RWPE1 (cell line): ENCODE data around the gene H2BW1.
"Not testable (repeated sequence)": the region's sequence is repeated elsewhere in the genome, so short reads cannot be mapped to it uniquely, and the experiment has no call there.

Experiments used
- CTCF ChIA-PET: fragments of 350-600 bp; sonication (Branson Sonifier 250); formaldehyde crosslinking; extraction: SDS; loops from one replicate; lab custom pipeline; 2021; lab: Yijun Ruan, JAX
- POLR2A ChIA-PET: fragments of 400-600 bp; formaldehyde crosslinking; extraction: SDS; loops from one replicate; lab custom pipeline; 2020; ENCODE audit warnings: antibody characterized with exemption; ENCODE audit not compliant: low non-redundant PET; lab: Yijun Ruan, JAX
- DNase-seq: peaks from one replicate; pipeline ENCODE4 v3.0.0; 2012; ENCODE audit warnings: low spot score
- H3K27ac ChIP-seq: fragments of 450-650 bp; 2 replicates; pipeline ENCODE4 v1.5.1; 2017
- TF ChIP-seq, protein P1 (sequence below): fragments of 450-650 bp; conservative IDR thresholded peaks from 2 replicates; pipeline ENCODE4 v1.5.1; 2017; ENCODE audit warnings: low read depth, mild to moderate bottlenecking

H2BW1 gene, protein sequence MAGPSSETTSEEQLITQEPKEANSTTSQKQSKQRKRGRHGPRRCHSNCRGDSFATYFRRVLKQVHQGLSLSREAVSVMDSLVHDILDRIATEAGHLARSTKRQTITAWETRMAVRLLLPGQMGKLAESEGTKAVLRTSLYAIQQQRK

DNA sequence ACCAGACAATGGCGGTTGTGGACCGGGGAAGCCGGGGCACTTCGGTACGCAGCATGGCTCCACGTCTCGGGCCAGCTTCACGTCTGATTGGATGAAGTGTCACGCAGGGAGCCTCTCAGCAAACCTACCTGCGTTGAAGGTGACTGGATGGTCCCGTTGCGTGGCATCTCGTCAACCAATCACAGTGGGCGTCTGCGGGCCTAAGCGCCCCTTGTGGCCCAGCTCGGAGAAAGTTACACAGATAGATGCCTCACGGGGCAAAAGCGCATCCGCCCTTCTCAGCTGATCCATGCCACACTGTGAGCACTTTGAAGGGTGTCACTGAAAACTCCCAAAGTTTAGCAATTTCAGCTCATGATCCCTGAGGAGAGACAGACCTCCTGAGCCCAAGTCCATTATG lies at the start of gene H2BW1:
Gene H2BW1, minus strand, starts transcription at position 103 of the 400 bp plus-strand sequence. CDS start 132 bp downstream, outside the sequence.
- TF ChIP-seq, protein P1, sequence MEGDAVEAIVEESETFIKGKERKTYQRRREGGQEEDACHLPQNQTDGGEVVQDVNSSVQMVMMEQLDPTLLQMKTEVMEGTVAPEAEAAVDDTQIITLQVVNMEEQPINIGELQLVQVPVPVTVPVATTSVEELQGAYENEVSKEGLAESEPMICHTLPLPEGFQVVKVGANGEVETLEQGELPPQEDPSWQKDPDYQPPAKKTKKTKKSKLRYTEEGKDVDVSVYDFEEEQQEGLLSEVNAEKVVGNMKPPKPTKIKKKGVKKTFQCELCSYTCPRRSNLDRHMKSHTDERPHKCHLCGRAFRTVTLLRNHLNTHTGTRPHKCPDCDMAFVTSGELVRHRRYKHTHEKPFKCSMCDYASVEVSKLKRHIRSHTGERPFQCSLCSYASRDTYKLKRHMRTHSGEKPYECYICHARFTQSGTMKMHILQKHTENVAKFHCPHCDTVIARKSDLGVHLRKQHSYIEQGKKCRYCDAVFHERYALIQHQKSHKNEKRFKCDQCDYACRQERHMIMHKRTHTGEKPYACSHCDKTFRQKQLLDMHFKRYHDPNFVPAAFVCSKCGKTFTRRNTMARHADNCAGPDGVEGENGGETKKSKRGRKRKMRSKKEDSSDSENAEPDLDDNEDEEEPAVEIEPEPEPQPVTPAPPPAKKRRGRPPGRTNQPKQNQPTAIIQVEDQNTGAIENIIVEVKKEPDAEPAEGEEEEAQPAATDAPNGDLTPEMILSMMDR: no peak
- DNase-seq: no peak
- ChIA-PET POLR2A (no interaction called here), CTCF (no interaction called here)
- H3K27ac ChIP-seq: no peak within 1 kb of the TSS

DNA sequence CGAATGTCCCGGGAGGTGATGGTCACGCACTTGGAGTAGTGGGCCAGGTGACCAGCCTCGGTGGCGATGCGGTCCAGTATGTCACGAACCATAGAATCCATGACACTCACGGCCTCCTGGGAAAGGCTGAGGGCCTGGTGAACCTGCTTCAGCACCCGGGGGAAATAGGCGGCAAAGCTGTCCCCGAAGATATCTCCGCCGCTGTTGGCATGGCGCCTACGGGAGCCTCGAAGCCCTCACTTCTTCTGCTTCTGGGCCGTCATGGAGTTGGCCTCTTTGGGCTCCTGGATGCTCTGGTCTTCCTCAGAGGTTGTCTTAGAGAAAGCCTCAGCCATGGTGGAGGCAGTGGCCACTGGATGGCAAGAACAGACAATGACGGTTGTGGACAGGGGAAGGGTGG lies 49.1 kb upstream of the H2BW1 start:
- DNase-seq, H3K27ac ChIP-seq, CTCF ChIA-PET, POLR2A ChIA-PET: not testable (repeated sequence)

DNA sequence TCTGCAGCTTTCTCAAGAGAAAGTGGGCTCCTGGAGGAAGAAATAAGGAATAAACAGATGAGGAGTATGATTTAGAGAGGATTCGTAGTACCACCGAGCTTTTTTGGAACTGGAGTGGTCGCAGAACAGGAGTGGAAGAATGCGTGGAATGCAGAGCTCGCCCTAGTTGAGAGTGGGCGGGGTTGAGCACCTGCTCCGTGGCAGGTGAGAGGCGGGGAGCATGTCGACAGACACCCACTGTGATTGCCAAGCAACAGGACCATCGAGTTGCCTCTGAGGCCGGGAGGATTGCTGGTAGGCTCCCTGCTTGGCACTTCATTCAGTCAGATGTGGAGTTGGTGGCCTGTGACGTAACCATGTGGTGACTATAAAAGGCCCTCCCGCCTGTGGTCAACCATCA lies 41.4 kb upstream of the H2BW1 start:
- CTCF ChIA-PET, POLR2A ChIA-PET: not testable (repeated sequence)

DNA sequence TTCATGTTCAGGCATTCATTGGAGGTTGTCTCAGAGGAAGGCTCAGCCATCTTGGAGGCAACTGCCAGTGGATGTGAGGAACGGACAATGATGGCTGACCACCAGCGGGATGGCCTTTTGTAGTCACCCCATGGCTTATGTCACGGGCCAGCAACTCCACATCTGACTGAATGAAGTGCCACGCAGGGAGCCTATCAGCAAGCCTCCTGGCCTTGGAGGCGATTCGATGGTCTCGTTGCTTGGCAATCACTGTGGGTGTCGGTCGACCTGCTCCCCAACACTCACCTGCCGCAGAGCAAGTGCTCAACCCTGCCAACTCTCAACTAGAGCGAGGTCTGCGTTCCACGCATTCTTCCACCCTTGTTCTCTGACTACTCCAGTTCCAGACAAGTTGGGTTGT lies 33.7 kb upstream of the H2BW1 start:
- TF ChIP-seq, protein P1: no peak
- CTCF ChIA-PET: no interaction called here
- POLR2A ChIA-PET: no interaction called here
- no peak for DNase-seq
- no peak overlapping the region for H3K27ac ChIP-seq

More for the DNA sequence above, 41.4 kb upstream of the H2BW1 start:
- not testable (repeated sequence) for H3K27ac ChIP-seq, DNase-seq

DNA sequence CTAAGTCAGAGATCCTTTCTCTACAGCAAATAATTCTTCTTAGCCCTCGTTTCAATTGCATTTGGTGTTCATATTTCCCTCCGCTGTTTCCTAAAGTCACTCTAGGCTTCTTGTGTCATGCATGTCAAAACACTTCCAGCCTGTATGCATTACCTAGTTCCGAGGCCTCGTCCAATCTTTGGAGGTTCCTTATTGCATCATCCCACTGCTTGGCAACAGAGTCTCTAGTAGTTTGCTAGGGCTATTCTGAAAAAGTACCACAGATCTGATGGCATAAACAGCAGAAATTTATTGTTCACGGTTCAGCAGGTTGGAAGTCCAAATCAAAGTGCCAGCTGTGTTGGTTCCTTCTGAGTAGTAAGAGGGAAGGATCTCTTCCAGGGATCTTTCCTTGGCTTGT lies 32.1 kb upstream of the H2BW1 start:
- TF ChIP-seq, protein P1: no peak
- ChIA-PET CTCF (no interaction called here), POLR2A (no interaction called here)
- no peak overlapping the region for H3K27ac ChIP-seq
- DNase-seq: no peak

DNA sequence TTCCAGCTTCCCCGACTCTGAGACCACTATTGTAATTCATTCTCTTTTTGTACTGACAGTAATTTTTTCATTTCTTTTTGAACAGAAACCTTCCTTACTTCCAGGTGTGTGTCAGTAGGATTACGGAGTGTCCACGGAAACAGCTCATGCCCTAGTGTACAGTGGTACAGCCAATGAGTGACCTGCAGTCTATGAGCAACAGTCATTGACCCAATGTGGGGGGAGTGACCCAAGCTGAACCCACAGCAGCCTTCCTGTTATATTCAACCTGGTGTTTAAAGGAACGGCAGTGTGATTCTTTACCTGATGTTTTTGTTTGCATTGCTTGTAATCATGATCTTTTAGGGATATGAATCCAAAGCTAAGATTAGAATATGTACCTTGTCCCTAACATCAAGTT lies 27.5 kb upstream of the H2BW1 start:
- ChIA-PET CTCF (no interaction called here), POLR2A (no interaction called here)
- H3K27ac ChIP-seq: no peak overlapping the region
- TF ChIP-seq, protein P1: no peak
- no peak for DNase-seq

DNA sequence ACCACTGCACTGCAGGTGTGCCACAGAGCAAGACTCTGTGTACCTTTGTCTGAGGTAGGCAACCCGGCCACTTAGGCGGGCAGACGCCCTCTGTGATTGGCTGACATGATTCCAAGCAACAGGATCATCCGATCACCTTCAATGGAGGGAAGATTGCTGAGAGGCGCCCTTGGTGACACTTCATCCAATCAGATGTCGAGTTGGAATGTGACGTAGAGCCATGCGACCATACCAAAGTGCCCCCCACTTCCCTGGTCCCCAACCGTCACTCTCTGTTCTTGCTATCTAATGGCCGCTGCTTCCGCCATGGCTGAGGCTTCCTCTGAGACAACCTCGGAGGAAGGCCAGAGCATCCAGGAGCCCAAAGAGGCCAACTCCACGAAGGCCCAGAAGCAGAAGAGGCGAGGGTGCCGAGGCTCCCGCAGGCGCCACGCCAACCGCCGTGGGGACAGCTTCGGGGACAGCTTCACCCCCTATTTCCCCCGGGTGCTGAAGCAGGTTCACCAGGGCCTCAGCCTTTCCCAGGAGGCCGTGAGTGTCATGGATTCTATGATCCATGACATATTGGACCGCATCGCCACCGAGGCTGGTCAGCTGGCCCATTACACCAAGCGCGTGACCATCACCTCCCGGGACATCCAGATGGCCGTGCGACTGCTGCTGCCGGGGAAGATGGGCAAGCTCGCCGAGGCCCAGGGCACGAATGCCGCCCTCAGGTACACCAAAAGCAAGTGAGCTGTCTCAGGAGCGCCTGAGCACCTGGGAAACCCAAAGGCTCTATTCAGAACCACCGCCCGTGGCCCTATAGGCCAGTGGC lies 26.4 kb upstream of the H2BW1 start, which contains the start of gene H2BW2:
Gene H2BW2, plus strand, starts transcription at position 268 of the 817 bp plus-strand sequence. Its CDS starts 39 bp downstream, at position 307.
- DNase-seq: no peak
- H3K27ac ChIP-seq: no peak within 1 kb of the TSS
- TF ChIP-seq, protein P1: no peak
- CTCF ChIA-PET: no interaction called here
- POLR2A ChIA-PET: no interaction called here
